LNCaP clone FGC (cell line): ENCODE results near the gene EN1.

Experiments used
- DNase-seq: peaks from one replicate; pipeline ENCODE4 v3.0.0-alpha.2; 2011; ENCODE audit warnings: low read depth
- H3K4me3 ChIP-seq: 2 replicates; pipeline ENCODE4 v1.5.1; 2011; ENCODE audit warnings: mild to moderate bottlenecking, low read depth, low read length, control low read depth
- TF ChIP-seq, protein P1 (sequence below): IDR thresholded peaks from 2 replicates; pipeline ENCODE4 v1.5.1; 2012; ENCODE audit warnings: mild to moderate bottlenecking; ENCODE audit not compliant: control insufficient read depth, insufficient read depth; ENCODE audit errors: extremely low read depth

The EN1 gene

GRCh38 chr2:118846953-118847761 lies at the start of gene EN1:
Gene EN1 (minus strand): TSS chr2:118847648. CDS start chr2:118847167, 481 bp downstream.
- no peak for DNase-seq
- no peak within 1 kb of the TSS for H3K4me3 ChIP-seq
- TF ChIP-seq, protein P1, sequence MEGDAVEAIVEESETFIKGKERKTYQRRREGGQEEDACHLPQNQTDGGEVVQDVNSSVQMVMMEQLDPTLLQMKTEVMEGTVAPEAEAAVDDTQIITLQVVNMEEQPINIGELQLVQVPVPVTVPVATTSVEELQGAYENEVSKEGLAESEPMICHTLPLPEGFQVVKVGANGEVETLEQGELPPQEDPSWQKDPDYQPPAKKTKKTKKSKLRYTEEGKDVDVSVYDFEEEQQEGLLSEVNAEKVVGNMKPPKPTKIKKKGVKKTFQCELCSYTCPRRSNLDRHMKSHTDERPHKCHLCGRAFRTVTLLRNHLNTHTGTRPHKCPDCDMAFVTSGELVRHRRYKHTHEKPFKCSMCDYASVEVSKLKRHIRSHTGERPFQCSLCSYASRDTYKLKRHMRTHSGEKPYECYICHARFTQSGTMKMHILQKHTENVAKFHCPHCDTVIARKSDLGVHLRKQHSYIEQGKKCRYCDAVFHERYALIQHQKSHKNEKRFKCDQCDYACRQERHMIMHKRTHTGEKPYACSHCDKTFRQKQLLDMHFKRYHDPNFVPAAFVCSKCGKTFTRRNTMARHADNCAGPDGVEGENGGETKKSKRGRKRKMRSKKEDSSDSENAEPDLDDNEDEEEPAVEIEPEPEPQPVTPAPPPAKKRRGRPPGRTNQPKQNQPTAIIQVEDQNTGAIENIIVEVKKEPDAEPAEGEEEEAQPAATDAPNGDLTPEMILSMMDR: no peak

GRCh38 chr2:118893100-118893499 lies 45.7 kb upstream of the EN1 start:
- DNase-seq: no peak

GRCh38 chr2:118889995-118890394 lies 42.5 kb upstream of the EN1 start:
- no peak for DNase-seq
- H3K4me3 ChIP-seq: no peak overlapping the region
- TF ChIP-seq, protein P1: no peak

More at GRCh38 chr2:118893100-118893499, 45.7 kb upstream of the EN1 start:
- no peak overlapping the region for H3K4me3 ChIP-seq
- TF ChIP-seq, protein P1: no peak

- DNase-seq: no peak
- H3K4me3 ChIP-seq: no peak overlapping the region
- TF ChIP-seq, protein P1: no peak
These were observed 36.3 kb upstream of the EN1 start for GRCh38 chr2:118883792-118884191.

DNA sequence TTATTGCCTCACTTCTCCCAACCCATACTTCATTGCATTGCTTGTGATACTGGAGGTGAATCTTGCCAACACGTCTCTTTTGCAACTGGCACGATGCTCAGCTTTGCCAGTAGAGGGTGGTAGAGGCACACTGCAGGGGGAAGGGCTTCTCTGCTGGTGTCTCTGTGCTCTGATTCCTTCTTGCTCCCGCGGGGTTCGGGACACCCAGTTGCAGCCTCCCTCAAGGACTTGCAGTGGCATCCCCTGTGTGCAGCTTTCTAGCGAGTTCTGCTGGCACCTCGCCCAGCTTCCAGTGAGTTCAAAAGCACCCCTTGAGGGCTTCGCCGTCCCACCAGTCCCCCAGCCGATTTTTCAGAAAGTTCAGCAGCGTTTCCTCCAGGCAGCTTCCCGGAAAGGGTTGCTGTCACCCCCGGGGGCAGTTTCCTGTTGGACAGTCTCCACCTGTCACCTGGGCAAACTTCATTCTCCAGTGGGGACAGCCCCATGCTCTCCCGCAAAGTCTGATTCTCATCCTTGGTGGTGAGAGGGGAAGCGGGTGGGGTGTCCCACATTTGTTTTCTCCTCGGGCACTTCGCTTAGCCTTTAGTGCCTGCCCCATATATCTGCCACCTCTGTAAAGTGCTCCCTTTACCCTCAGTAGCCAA lies 35.4 kb upstream of the EN1 start:
- TF ChIP-seq, protein P1: peak; percentile 97
- peak; percentile 34 for DNase-seq
- peak overlapping the region; percentile 46 for H3K4me3 ChIP-seq

DNA sequence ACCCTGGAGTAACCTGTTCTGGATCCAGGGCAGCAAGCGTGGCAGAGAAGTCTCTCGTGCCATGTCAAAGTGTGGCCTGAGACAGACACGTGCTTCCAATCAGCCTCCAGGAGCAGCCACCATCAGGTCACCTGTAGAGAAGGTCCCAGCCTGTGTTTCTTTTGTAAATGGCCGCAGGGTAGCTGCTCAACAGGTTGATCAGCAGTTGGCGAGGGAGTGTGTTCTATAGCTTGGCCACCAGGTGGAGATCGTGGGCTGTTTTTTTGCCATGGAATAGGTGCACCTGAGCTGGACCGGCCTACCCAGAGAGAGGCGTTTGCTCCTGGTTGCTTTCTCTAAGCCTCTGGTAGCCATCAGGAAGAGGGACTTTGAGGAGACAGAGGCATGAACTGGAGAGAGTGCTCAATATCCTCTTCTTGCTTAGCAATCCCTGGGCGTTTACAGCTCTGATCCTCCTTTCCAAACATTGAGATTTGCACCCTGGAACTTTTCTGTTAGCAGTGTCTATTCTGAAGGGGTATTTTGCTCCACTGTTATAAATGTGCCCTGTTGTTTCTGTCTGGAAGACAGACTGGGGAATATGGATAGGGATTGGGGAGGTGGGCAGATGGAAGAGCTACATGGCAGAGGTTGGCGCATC lies 34.2 kb upstream of the EN1 start:
- peak; percentile 44 for DNase-seq
- H3K4me3 ChIP-seq: no peak overlapping the region
- TF ChIP-seq, protein P1: peak; percentile 81
